Activated CD8-positive, alpha-beta T cell treated with anti-CD3 and anti-CD28 coated beads for 36 hours (primary cell): ENCODE results near the gene NMT2. TPM values are rescaled to one million over a fixed set of nuclear protein-coding genes. Genes with fewer than 3 reads are reported as not detected.
A peak's percentile ranks its signal among the peaks of the same experiment; 100 is the strongest.

Experiments
- ATAC-seq: fragments of 200-7000 bp; cut with Tn5 transposase; one replicate; pipeline ENCODE4 v1.10.0; 2021; ENCODE audit warnings: mild to moderate bottlenecking, moderate library complexity
- CTCF ChIA-PET: fragments of 350-600 bp; sonication (Branson Sonifier 250); formaldehyde crosslinking; loops from one replicate; lab custom pipeline; 2021; ENCODE audit warnings: antibody characterized with exemption; lab: Charles Lee
- POLR2A ChIA-PET: fragments of 350-600 bp; sonication (Branson Sonifier 250); formaldehyde crosslinking; loops from one replicate; lab custom pipeline; 2021; ENCODE audit warnings: antibody characterized with exemption; lab: Charles Lee
- DNase-seq: peaks from one replicate; pipeline ENCODE4 v3.0.0-alpha.2; 2020
- H3K27ac Mint-ChIP-seq: one replicate; pipeline ENCODE4 v1.8.0; 2021; ENCODE audit warnings: mild to moderate bottlenecking, mixed read lengths
- H3K27me3 Mint-ChIP-seq: one replicate; pipeline ENCODE4 v1.8.0; 2021; ENCODE audit warnings: mixed read lengths
- H3K36me3 Mint-ChIP-seq: one replicate; pipeline ENCODE4 v1.8.0; 2021; ENCODE audit warnings: low read depth, mixed read lengths
- H3K4me1 Mint-ChIP-seq: one replicate; pipeline ENCODE4 v1.8.0; 2021; ENCODE audit warnings: low read depth, mixed read lengths
- H3K4me3 Mint-ChIP-seq: one replicate; pipeline ENCODE4 v1.8.0; 2021; ENCODE audit warnings: mild to moderate bottlenecking, moderate library complexity, mixed read lengths
- H3K9me3 Mint-ChIP-seq: one replicate; pipeline ENCODE4 v1.8.0; 2021; ENCODE audit warnings: mixed read lengths
- CTCF ChIP-seq: fragments of 200-600 bp; IDR thresholded peaks from one replicate; pipeline ENCODE4 v1.8.0; 2022; ENCODE audit warnings: antibody characterized with exemption, mild to moderate bottlenecking
- intact Hi-C: fragments of 100-400 bp; cut with micrococcal nuclease; formaldehyde crosslinking; loops from one replicate; pipeline ENCODE4 v1.10.0; 2022
- total RNA-seq, 2 experiments: library from RNA; stranded (reverse); gene quantifications; one replicate each; pipeline ENCODE4 v1.2.3, GENCODE V29; 2021

Gene NMT2
- total RNA-seq, 2 experiments from 2014 or later, result 15.9 to 16.2 TPM

GRCh38 chr10:15099886-15100285, 68.6 kb downstream of the NMT2 start:
- TF ChIP-seq CTCF, result no peak
- H3K27ac Mint-ChIP-seq, result peak overlapping the region; percentile 85
- CTCF ChIA-PET, result interaction anchor here (1.1 to 3.0 kb wide), 2 partner anchors 67 to 109 kb away, joined by 3 to 12 read pairs; no protein-coding TSS in a partner anchor
- ATAC-seq (no peak), DNase-seq (no peak)
- H3K4me1 Mint-ChIP-seq, result peaks cover 27% of the 10 kb centered on the region
- peaks cover 40% of the 10 kb centered on the region for H3K36me3 Mint-ChIP-seq
- H3K4me3 Mint-ChIP-seq, result peak overlapping the region; percentile 21
- H3K27me3 Mint-ChIP-seq, result no peaks in the 10 kb centered on the region
- H3K9me3 Mint-ChIP-seq, result no peaks in the 10 kb centered on the region
- intact Hi-C loops, result no loop called here
- POLR2A ChIA-PET, result interaction anchor here (0.6 to 1.9 kb wide), 3 partner anchors 17 to 199 kb away, joined by 3 to 4 read pairs (median 3); no protein-coding TSS in a partner anchor

GRCh38 chr10:15097011-15097812, 71.3 kb downstream of the NMT2 start, which contains the start of gene RPP38:
RPP38 (plus strand) TSS chr10:15097355; CDS start chr10:15103315, 5,960 bp downstream.
- DNase-seq (peak; percentile 96), ATAC-seq (peak; percentile 94)
- no peaks in the 10 kb centered on the region for H3K9me3 Mint-ChIP-seq
- intact Hi-C loops, result no loop called here
- ChIA-PET CTCF (interaction anchor here (2.0 to 3.5 kb wide), 2 partner anchors 9 kb away, joined by 13 to 16 read pairs; no protein-coding TSS in a partner anchor), POLR2A (interaction anchor here (0.6 to 1.3 kb wide), 10 partner anchors 9 to 534 kb away, joined by 3 to 6 read pairs (median 3); partner anchors contain the start of genes NMT2 and SUV39H2)
- H3K4me1 Mint-ChIP-seq, result peaks cover 27% of the 10 kb centered on the region
- no peaks in the 10 kb centered on the region for H3K27me3 Mint-ChIP-seq
- no peak for TF ChIP-seq CTCF
- peak within 1 kb of the TSS; percentile 97 for H3K27ac Mint-ChIP-seq
- peaks cover 27% of the 10 kb centered on the region for H3K36me3 Mint-ChIP-seq
- H3K4me3 Mint-ChIP-seq, result peak within 1 kb of the TSS; percentile 95

- DNase-seq, result no peak
- Mint-ChIP-seq H3K36me3 (peaks cover 23% of the 10 kb centered on the region), H3K4me1 (peaks cover 24% of the 10 kb centered on the region), H3K4me3 (peak overlapping the region; percentile 95), H3K27me3 (no peaks in the 10 kb centered on the region), H3K9me3 (no peaks in the 10 kb centered on the region), H3K27ac (peak overlapping the region; percentile 47)
- intact Hi-C loops, result no loop called here
- ChIA-PET POLR2A (interaction anchor here (0.6 to 1.2 kb wide), 4 partner anchors 9 to 142 kb away, joined by 3 read pairs; partner anchors contain the start of gene DCLRE1C), CTCF (interaction anchor here (3.5 kb wide), 1 partner anchor 9 kb away, joined by 16 read pairs; no protein-coding TSS in a partner anchor)
- peak; percentile 31 for ATAC-seq
- no peak for TF ChIP-seq CTCF
These were observed 71.9 kb downstream of the NMT2 start for GRCh38 chr10:15096661-15097010.

GRCh38 chr10:15092855-15093408, 75.6 kb downstream of the NMT2 start:
- ATAC-seq (no peak), DNase-seq (no peak)
- intact Hi-C loops, result no loop called here
- Mint-ChIP-seq H3K36me3 (peaks cover 4% of the 10 kb centered on the region), H3K27ac (no peak overlapping the region), H3K4me1 (peaks cover 6% of the 10 kb centered on the region), H3K9me3 (no peaks in the 10 kb centered on the region), H3K27me3 (no peaks in the 10 kb centered on the region), H3K4me3 (no peak overlapping the region)
- POLR2A ChIA-PET, result no interaction called here
- TF ChIP-seq CTCF, result no peak
- CTCF ChIA-PET, result no interaction called here
